Peyer's patch (tissue), 4 donors: Measurements from ENCODE around the gene LRRC46. TPM values are rescaled to one million over a fixed set of nuclear protein-coding genes. Genes with fewer than 3 reads are reported as not detected.
A peak's percentile ranks its signal among the peaks of the same experiment; 100 is the strongest.

Experiments used
- DNase-seq, 3 donors: peaks; one replicate each; pipeline ENCODE4 v3.0.0-alpha.2; 2017 to 2019
- H3K27ac ChIP-seq, 4 donors: fragments of 200-600 bp; sonication (generic); one replicate each; pipeline ENCODE4 v1.5.1; 2016 to 2019
- H3K27me3 ChIP-seq, 2 donors: fragments of 200-600 bp; sonication (generic); one replicate each; pipeline ENCODE4 v1.5.1; 2019
- H3K36me3 ChIP-seq, 3 donors: fragments of 200-600 bp; sonication (generic); one replicate each; pipeline ENCODE4 v1.5.1; 2016 to 2019
- H3K4me1 ChIP-seq, 4 donors: fragments of 200-600 bp; sonication (generic); one replicate each; pipeline ENCODE4 v1.5.1; 2016 to 2019
- H3K4me3 ChIP-seq, 4 donors: fragments of 200-600 bp; sonication (generic); 1 replicate in 3 of 4; 2 replicates in 1 of 4; pipeline ENCODE4 v1.5.1; 2016 to 2019; ENCODE audit warnings: mild to moderate bottlenecking in 1 of 4
- H3K9me3 ChIP-seq, 4 donors: fragments of 200-600 bp; sonication (generic); one replicate each; pipeline ENCODE4 v1.5.1; 2016 to 2019; ENCODE audit warnings: mild to moderate bottlenecking in 1 of 4
- POLR2A ChIP-seq, 2 donors: fragments of 450-650 bp; IDR thresholded peaks; one replicate each; pipeline ENCODE4 v1.5.1; 2017; ENCODE audit warnings: antibody characterized with exemption in 2 of 2, mild to moderate bottlenecking in 2 of 2, moderate library complexity in 2 of 2
- total RNA-seq, 4 donors: library from RNA; depleted of rRNA; stranded (reverse); fragments of >200 nt; gene quantifications; one replicate each; pipeline ENCODE4 v1.1.0, GENCODE V29; 2016
- TF ChIP-seq, protein P1 (sequence below), 6 experiments: fragments of 450-650 bp in 4 of 6; fragments of 200-600 bp in 2 of 6; sonication (generic) in 1 of 6; IDR thresholded peaks; one replicate each; pipeline ENCODE4 v1.5.1; 2017 to 2019; ENCODE audit warnings: antibody characterized with exemption in 6 of 6, mild to moderate bottlenecking in 3 of 6, moderate library complexity in 1 of 6

Gene LRRC46
- total RNA-seq, 4 donors from 2014 or later, result 0.40 TPM; not detected in 3

DNA sequence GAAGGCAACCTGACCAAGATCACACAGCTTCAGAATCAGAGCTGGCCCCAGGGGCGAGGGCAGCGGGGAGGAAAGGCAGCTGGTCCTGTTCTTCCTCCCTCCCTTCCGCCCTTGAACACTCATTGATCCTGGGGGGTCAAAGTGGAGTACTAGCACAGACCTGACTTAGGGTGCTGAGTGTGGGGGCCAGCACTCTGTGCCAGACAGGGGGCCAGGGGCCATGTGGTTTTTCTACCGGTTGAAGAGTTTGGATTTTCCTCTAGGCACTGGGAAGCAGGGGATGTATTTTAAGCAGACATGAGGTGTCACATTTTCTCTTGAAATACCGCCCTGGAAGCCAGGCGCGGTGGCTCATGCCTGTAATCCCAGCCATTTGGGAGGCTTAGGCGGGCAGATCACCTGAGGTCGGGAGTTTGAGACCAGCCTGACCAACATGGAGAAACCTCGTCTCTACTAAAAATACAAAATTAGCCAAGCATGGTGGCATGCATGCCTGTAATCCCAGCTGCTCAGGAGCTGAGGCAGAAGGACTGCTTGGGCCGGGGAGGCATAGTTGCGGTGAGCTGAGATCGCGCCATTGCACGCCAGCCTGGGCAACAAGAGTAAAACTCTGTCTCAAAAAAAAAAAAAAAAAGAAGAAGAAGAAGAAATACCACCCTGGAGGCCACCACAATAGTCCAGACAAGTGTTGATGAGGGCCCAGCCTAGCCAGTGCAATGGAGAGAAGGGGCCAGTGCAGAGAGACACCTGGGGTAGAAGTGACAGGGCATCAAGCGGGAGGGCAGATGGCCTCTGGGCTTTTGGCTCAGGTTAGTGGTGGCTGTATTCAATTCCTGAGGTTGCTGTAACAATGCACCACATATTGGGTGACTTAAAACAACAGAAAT lies 25.2 kb upstream of the LRRC46 start:
- Histone ChIP-seq H3K4me3 (no peak overlapping the region), H3K9me3 (no peaks in the 10 kb centered on the region), H3K27me3 (no peaks in the 10 kb centered on the region), H3K36me3 (peaks cover 0 to 40% (median 0%) of the 10 kb centered on the region in 3 donors), H3K27ac (no peak overlapping the region), H3K4me1 (peaks cover 0 to 20% (median under 1%) of the 10 kb centered on the region in 4 donors)
- TF ChIP-seq, protein P1, sequence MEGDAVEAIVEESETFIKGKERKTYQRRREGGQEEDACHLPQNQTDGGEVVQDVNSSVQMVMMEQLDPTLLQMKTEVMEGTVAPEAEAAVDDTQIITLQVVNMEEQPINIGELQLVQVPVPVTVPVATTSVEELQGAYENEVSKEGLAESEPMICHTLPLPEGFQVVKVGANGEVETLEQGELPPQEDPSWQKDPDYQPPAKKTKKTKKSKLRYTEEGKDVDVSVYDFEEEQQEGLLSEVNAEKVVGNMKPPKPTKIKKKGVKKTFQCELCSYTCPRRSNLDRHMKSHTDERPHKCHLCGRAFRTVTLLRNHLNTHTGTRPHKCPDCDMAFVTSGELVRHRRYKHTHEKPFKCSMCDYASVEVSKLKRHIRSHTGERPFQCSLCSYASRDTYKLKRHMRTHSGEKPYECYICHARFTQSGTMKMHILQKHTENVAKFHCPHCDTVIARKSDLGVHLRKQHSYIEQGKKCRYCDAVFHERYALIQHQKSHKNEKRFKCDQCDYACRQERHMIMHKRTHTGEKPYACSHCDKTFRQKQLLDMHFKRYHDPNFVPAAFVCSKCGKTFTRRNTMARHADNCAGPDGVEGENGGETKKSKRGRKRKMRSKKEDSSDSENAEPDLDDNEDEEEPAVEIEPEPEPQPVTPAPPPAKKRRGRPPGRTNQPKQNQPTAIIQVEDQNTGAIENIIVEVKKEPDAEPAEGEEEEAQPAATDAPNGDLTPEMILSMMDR (IDR thresholded peaks at IDR 0.05), result no peak
- TF ChIP-seq POLR2A (IDR thresholded peaks at IDR 0.05), result no peak
- DNase-seq, result peak in 1 of 3 donors; percentile 28

DNA sequence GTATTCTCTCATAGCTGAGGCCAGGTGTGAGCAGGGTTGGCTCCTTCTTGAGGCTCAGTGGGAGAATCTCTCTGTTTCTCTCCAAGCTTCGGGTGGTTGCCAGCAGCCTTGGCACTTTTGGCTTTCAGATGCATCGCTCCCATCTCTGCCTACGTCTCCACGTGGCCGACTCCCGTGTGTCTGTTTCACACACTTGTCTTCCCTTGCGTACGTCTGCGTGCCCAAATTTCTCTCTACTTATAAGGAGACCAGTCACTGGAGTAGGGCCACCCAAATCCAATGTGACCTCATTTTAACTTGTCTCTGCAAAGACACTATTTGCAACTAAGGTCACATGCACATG lies 24.6 kb upstream of the LRRC46 start:
- peaks cover 0 to 42% (median 0%) of the 10 kb centered on the region in 3 donors for H3K36me3 ChIP-seq
- H3K27ac ChIP-seq, result no peak overlapping the region
- H3K4me3 ChIP-seq, result no peak overlapping the region
- no peaks in the 10 kb centered on the region for H3K27me3 ChIP-seq
- no peaks in the 10 kb centered on the region for H3K9me3 ChIP-seq
- TF ChIP-seq, protein P1 (IDR thresholded peaks at IDR 0.05), result no peak
- TF ChIP-seq POLR2A (IDR thresholded peaks at IDR 0.05), result no peak
- peak in 1 of 3 donors; percentile 40 for DNase-seq
- H3K4me1 ChIP-seq, result peaks cover 0 to 23% (median 1%) of the 10 kb centered on the region in 4 donors

DNA sequence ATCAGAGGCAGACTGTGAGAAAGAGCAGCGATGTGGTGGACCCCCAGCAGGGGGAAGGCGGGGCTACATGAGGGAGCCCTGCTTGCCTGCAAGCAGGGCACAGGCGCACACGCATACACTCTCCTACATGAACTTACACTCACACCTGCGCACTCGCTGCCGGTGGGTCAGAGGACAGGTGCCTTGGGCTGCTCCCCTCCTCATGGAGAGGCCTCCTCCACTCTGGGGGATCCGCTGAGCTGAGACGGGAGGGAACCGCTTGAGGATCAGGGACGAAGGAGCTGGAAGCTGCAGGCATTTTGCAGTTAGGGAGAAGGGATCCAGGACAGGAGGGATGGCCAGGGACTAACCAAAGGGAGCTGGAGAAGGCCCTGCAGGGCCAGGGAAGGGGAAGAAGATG lies 24.0 kb upstream of the LRRC46 start:
- Histone ChIP-seq H3K9me3 (no peaks in the 10 kb centered on the region), H3K27me3 (no peaks in the 10 kb centered on the region), H3K36me3 (peaks cover 0 to 47% (median 0%) of the 10 kb centered on the region in 3 donors), H3K4me1 (peaks cover 0 to 23% (median 1%) of the 10 kb centered on the region in 4 donors), H3K4me3 (no peak overlapping the region), H3K27ac (no peak overlapping the region)
- TF ChIP-seq, protein P1 (IDR thresholded peaks at IDR 0.05), result no peak
- TF ChIP-seq POLR2A (IDR thresholded peaks at IDR 0.05), result no peak
- DNase-seq, result peak in 1 of 3 donors; percentile 41

DNA sequence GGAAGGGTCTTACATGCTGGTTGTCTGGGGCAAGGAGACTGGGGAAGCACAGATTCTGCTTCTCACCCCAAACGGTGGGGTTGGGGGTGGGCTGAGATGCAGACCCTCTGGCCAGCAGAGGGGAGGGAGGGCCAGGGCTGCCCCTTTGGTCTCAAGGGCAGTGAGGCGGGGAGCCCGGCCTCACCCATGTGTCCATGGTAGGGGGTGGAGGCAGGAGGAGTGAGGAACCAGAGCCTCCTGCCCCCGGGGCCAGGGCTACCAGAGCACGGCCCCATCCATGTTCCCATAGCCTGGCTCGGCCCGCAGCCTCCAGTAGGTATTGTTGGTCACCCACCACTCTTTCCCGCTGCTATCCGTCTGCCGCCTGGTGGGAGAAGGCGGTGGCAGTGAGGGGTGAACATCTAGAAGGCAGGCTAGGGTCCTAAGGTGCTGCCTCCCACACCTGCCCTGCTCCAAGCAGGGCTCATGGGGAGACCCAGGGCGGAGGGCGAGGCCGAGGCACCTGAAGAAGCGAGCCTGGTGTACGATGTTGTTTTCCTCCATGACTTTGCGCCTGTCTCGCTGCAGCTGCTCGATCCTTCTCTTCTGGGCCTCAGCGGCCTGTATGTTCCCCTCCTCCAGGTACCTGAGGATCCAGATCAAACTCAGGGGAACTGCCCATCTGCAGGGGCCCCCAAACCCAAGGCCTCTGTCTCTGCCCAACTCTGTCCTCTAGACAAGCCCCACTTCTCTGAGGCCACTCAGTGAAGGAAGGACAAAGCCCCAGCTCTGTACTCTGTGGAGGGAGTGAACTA lies 23.2 kb upstream of the LRRC46 start:
- TF ChIP-seq POLR2A (IDR thresholded peaks at IDR 0.05), result no peak
- TF ChIP-seq, protein P1 (IDR thresholded peaks at IDR 0.05), result no peak
- H3K27me3 ChIP-seq, result no peaks in the 10 kb centered on the region
- peaks cover 0 to 55% (median 0%) of the 10 kb centered on the region in 3 donors for H3K36me3 ChIP-seq
- peaks cover 0 to 23% (median 1%) of the 10 kb centered on the region in 4 donors for H3K4me1 ChIP-seq
- no peaks in the 10 kb centered on the region for H3K9me3 ChIP-seq
- peak in 1 of 3 donors; percentile 39 for DNase-seq
- H3K27ac ChIP-seq, result no peak overlapping the region
- no peak overlapping the region for H3K4me3 ChIP-seq

DNA sequence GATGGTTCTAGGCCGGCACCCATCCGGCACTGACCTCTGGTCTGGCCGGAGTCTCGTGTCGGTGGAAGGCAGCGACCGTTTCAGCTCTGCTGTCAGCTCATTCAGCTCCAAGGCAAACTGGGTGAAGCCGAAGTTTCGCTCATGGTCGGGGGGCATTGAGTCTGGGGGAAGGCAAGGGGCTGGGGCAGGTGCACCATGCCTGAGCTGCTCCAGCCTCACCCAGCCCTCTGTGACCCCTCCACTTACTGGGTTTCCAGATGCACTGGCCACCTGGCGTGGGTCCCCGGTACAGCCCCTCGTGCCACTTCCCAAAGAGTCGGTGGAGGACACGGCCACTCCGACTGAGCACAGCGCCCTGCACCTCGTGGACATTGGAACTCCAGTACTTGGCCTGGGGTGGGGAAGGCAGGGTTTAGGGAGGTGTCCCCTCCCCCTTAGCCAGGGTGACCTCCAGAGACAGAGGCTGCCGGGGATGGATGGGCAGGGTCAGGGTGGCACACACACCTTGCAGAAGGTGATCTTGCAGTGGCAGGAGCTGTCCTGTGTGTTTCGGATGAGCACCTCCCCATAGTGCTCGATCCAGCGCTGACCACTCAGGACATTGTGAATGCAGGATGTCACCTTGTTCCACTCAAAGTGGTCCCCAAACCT lies 22.5 kb upstream of the LRRC46 start:
- peak overlapping the region in 1 of 4 donors; percentile 46 for H3K27ac ChIP-seq
- peaks cover 0 to 62% (median 0%) of the 10 kb centered on the region in 3 donors for H3K36me3 ChIP-seq
- peaks cover 0 to 23% (median 1%) of the 10 kb centered on the region in 4 donors for H3K4me1 ChIP-seq
- no peaks in the 10 kb centered on the region for H3K9me3 ChIP-seq
- peak in 1 of 3 donors; percentile 39 for DNase-seq
- H3K4me3 ChIP-seq, result no peak overlapping the region
- TF ChIP-seq, protein P1 (IDR thresholded peaks at IDR 0.05), result no peak
- TF ChIP-seq POLR2A (IDR thresholded peaks at IDR 0.05), result no peak
- H3K27me3 ChIP-seq, result no peaks in the 10 kb centered on the region
